Epidermal melanocyte (primary cell): Measurements from ENCODE around the gene MS4A7.
"Not testable (repeated sequence)": the region's sequence is repeated elsewhere in the genome, so short reads cannot be mapped to it uniquely, and the experiment has no call there.

Experiments used
- DNase-seq: peaks from one replicate; pipeline ENCODE4 v3.0.0; 2011; ENCODE audit warnings: low spot score; ENCODE audit not compliant: insufficient read length

The MS4A7 gene, protein sequence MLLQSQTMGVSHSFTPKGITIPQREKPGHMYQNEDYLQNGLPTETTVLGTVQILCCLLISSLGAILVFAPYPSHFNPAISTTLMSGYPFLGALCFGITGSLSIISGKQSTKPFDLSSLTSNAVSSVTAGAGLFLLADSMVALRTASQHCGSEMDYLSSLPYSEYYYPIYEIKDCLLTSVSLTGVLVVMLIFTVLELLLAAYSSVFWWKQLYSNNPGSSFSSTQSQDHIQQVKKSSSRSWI

DNA sequence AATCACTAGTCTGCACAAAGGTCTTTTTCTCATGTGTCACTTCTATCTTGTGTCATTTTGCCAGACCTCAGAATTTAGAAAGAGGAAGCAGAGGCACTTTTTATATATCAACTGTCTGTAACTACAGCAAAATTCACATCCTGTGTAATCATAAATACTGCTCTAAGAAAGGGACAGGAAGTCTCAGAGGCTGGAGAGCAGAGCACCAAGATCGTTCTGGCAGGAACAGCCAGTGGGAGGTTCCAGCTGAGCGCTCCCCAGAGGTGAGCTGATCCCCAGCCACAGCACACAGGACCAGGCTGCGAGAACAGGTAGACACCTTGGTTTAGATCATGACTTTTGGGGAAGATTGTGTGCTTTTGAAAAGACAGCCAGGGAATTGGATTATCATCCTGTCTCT lies at the start of gene MS4A7:
Gene MS4A7, plus strand, starts transcription at position 179 of the 400 bp plus-strand sequence. CDS start 4,610 bp downstream, outside the sequence.
- no peak for DNase-seq

DNA sequence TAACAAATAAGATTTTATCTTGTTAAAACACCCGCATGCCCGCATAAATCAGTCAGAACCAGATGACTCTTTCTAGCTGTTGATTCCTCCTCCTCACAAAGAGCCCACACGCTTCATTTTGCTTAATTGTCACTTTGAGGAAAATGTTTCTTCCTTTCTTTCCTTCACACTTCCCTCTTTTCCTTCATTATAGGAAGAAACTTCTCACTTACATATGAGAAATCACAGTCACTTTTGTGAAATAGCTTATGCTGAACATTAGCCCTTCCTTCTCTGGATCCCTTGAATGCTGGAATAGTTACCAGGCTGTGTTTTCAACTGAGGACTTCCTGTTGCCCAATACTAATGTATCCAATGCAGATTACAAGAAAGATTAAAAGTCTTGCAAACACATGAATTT lies 45.5 kb upstream of the MS4A7 start:
- no peak for DNase-seq

DNA sequence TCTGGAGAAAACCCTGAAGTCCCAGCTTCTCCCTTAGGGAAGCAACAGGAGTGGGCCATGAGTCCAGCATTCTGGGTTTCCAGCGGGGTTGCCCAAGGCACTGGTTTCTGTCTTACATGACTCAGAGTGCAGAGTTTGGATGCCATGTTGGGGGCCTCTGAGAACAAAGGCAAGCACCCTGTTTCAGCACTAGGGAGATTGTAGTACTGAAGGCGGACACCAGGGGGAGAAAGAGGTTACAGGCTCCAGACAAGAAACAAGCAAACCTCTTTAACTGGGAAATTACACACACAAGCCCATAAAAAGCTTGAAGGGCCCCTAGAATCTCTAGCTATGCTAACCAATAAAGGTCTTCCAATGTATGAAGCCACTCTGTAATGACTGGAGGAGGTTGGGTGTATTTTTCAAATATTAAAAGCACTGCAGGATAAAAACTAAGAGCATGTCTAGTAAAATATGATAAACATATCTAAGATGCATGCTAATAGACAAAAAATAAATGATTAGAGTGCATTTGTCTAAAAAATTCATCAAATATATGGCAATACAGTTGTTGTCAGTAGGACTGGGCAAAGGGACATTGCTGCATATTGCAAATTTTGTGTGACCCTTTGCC lies 44.2 kb upstream of the MS4A7 start:
- peak; percentile 27 for DNase-seq

DNA sequence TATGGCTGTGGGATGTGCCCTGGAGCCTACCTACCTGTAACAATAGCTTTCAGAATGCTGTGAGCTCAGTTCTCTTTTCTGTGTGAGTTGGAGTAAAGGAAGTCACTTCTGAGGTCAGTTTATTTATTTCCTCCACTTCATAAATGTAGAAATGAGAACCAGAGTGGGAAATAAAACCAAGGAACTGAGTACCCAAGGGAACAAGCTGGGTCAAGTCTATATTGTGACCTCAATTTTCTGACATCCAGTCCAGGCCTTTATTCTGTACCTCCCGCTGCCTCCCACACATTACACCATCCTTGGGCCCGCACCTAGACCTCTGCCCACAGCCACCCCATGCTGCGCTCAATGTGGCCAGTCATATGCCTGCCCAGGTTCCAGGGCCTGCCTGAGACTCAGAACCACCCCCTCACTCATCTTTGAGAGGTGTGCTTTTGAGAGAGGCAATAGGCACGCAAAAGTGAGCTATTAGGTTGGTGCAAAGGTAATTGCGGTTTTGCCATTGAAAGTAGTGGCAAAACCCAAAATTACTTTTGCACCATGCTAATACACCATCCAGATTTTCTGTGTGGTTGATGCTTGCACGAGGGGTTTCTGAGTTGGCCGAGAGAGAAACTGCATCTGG lies 41.5 kb upstream of the MS4A7 start:
- no peak for DNase-seq

DNA sequence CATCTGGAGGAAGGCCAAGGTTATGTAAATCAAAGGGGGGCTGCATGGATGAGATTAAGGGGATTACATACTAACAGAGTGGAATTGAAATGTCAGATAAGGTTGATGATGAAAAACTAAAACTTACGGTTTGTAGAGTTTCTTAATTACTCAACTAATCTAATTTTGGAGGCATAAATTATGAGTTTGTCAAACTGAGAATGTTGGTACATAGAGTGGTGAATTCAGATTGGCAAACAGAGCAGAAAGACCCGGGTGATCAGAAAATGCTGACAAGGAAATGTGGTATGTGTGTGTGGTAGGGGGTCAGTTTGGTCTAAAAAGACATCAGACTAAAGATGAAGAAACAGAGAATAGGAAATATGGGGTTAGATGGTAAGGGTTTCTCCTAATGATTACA lies 40.3 kb upstream of the MS4A7 start:
- DNase-seq = no peak

DNA sequence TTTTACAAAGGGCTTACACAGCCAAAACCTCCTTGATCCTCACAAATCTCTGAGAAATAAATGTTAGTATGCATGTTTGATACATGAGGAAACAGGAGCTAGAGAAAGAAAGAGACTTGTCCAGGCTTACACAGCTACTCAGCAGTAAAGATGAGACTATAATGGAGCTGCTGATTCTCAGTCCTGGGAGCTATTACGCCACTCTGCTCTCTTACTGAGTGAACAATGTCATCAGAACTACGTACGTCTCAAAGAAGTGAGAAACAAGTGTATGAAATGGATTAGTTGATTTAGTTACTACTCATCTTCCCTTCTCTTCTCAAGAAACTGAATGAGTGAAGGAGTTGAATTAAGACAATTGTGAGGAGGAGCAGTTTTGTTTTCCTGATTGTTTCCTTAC lies 39.0 kb upstream of the MS4A7 start:
- no peak for DNase-seq

DNA sequence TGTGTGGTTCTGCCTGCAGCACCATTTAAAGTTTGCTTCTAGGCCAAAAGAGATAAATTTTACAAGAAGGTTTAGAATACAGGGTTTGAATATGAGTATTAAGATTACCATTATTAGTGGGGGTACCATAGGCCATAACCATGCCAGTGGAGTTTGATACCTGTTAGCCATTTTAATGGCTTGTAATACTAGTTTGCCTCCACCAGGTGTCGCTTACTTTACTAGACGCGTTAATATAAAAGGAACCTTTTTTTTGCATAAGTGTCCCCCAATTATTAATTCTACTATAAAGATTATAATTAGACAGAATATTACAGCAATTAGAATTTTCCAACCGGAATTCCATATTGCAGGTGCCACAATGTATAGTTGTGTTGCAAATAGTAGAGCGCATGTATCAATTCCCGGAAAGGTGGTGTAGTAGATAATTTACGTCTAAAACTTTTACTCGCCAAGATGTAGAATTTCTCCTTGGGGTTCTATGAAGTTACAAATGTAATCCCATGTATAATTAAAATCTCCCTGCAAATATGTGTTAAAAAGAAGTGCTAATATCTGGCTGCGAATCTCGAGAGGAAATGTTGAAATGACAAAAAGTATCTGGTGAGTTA lies 35.1 kb upstream of the MS4A7 start:
- no peak for DNase-seq

DNA sequence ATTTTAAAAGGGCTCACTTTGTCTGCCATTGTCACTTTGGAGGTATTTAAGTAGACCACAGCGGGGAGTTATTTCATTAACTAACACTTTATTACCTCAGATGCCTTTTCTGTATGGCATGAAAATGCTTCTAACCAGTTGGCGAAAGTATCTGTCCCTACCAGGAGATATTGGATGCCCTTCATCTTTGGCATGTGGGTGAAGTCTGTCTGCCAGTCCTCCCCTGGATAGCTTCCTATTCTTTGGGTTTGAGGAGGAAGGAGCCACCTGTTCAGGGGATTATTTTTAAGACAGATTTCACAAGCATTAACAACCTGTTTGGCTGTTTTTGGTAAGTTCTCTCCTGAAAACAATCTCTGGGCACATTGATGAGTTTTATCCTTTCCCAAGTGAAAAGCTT lies 34.2 kb upstream of the MS4A7 start:
- DNase-seq = no peak

DNA sequence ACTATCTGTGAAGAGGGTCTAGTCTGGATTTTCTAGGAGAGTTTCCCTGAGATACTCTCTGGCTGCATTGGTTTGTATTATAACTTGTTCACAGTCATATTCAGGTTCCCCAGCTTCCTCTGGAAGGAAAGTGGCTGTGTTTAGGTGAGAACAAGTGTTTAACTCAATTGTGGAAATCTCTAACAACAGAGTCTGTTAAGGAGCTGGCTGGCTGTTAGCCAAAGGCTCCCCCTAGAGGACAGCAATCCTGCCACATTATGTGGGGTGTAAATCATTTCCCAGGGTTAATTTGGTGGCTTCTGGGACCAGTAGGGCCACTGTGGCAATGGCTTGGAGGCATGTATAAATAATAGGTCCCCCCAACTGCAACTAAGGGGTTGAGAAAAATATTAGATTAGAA lies 32.8 kb upstream of the MS4A7 start:
- DNase-seq = no peak

DNA sequence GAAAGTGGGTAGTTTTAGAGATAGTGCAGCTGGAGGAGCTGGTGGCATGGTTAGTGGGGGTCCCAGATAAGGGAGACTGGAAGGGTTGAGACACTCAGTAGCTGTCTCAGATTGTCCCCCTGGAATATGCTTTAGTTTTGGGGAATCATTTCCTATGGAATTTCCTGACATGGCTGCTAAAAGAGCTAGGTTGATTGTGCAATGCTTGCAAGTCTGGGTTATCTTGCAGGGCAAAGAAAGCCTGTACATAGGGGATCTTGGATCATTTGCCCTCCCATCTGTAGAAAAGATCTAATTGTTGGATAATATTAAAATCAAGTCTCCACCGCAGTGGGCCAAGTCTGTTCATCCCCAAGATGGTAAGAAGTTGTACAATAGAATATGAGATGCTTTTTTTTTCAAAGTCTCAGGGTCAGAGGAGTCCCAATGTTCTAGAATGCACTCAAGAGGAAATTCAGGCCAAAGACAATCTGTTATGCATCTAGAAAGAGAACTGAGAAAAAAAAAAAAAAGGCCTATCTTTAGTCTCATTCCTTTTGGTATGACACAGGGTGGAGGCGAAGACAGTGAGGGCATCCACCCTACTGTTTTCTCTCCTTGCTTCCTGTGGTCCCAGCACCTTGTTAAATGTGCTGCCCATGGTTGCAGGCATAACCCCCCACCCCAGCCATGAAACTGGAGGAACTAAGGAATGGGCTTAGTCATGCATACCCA lies 31.1 kb upstream of the MS4A7 start:
- DNase-seq = no peak

DNA sequence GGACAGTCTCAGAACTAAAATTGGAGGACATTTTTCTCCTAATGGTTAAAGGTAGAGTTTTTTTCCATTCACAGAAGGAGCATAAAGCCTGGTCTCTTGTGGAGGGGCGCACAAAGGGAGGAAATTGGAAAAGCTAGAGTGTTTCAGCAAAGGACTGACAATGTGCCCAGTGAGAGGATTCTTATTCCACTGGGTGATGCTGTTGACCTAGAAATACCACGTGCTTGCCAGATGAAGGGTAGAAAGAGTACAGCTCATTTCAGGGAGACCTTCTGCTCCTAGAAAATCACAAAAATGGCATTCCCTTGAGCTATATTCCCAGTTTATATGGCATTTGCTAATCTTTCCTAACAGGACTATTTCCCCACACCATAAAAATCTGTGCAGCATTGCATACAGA lies 30.2 kb upstream of the MS4A7 start:
- no peak for DNase-seq

DNA sequence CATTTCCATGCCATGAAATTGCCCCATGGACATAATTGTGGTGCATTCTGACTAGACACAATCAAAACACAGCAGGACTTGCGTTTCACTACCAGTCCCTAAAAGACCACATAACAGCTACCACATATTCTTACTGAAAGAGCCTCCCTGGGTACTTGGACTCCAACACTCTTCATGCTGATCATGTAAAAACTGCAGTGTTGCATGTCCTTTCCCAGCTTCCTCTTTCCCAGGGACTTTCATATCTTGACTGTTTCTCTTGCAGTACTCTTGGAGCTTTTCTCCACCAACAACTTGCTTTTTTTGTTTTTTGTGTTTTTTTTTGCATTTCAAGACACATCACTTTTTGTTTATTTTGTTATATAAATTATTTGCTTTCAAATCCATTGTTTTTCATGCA lies 28.3 kb upstream of the MS4A7 start:
- no peak for DNase-seq

DNA sequence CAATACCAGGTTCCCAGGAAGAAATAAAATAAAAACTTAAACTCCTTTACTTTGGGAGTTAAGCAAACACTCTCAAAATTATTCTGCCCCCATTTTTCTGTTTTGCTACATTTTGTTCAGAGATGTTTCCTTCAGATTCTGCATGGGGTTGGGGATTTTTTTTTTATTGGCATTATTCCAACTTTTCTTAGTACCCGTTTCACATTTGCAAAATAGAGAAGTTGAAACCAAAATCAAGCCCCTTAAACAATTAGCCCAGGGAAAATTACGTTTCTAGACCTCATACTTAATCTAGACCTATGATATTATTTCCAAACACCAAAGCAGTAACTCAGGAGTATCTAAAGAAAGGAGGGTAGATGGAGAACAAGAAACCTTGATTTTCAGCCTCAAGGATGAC lies 20.6 kb upstream of the MS4A7 start:
- no peak for DNase-seq

DNA sequence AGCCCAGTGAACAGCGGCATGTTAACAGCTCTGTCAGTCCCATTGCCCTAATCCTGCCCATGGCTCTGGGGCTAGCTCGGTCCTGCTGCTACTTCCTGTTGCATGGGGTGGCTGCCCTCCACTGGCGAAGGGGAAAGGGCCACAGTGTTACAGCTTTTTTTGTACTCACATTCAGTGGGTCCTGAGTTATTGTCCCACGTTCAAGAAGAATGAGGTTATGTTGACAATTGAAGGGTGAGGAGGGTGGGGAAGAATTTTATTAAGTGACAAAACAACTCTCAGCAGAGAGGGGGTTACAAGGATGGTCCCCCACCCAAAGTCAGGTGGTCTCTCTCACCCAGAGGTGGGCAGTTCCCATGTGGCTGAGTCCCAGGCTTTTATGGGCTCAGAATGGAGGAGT lies 17.7 kb upstream of the MS4A7 start:
- DNase-seq = no peak

DNA sequence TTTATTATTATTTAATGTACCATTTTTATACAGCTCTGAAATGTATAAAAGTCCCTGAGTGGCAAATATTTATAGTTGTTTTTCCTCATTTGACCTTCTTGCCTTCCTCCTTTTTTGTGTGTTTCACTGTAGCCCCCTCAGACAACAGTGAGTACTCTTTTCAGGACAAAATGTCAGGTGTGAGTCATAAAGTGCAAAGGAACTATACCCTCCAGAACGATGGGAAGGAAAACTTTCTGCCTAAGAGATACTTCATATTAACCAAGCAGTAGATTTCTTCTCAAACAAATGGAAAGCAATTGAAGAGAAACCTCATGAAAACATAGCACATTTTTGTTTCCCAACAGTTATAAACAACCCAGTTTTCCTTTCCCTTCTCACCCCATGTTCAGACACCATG lies 16.1 kb upstream of the MS4A7 start:
- no peak for DNase-seq

DNA sequence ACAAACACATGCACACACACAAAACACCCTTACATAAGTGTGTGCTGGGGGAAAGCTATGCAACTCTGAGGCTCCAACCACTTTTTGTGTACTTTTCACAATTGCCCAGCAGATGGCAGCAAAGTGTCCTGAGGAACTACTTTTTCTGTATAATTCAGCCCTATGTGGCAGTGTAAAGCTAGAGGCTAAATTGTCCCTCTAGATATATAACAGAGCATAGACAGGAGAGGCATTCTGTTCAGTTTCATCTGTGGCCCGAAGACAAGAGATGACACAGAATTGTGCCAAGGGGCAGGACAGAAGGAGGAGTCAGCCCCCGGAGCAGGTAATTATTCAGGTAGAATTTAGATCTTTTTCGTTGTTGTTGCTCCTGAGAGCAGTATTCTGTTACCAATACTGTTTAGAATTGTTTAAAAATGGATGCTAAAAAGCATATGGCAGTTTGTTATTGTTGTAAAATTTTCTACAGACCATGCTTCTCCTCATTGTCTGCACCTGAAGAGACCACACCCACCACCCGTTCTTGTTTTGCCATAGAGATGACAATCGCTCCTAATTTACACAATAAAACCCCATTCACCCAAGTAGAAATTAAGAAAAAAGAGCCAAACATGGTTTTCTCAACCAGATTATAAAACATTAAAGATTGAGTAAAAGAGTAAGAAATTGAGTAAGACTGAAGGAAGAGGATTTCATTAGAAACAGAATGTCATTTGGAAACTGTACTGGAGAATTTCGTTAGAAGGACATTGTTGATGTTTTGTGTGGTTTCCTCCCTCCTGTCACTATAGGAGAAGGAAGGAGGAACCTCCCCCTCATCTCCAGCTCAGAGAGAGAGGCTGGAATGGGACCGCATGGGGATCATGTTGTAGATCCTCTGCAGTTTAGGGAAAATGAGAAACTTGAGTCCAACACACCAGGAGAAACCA lies 14.5 kb upstream of the MS4A7 start:
- DNase-seq = peak; percentile 56

DNA sequence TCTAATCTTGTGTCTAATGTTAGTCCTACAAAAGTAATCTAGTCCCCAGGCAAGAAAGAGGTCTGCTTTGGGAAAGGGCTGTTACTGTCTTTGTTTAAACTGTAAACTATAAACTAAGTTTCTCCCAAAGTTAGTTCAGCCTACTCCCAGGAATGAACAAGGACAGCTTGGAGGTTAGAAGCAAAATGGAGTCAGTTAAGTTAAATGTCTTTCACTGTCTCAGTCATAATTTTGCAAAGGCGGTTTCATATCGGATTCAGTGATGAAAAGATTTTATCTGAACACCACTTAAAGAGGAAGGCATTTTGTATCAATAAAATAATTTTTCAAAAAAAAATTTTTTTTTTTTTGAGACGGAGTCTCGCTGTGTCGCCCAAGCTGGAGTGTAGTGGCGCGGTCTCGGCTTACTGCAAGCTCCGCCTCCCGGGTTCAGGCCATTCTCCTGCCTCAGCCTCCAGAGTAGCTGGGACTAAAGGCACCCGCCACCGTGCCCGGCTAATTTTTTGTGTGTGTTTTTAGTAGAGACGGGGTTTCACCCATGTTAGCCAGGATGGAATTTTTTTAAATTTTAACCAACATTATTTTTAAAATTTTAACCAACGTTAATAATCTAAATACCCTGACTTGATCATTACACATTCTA lies 11.9 kb upstream of the MS4A7 start:
- not testable (repeated sequence) for DNase-seq

DNA sequence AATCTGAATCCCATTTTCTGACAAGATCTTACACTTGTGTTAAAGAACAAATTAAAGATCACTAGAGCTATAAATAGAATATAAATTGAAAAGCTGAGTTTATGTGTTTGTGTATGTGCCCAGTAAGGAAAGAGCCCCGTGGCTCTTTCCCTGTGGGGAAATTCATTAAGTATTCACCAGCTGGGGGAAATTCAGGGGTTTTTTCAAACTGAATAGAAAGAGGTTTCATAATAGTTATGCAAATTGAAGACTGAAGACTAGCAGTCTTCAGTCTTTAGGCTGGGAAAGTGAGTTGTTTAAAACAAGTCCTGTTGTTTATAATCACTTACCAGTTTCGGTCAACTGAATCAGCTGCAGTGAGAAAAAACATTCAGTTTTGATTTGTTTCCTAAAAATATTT lies 11.3 kb upstream of the MS4A7 start:
- DNase-seq = no peak

DNA sequence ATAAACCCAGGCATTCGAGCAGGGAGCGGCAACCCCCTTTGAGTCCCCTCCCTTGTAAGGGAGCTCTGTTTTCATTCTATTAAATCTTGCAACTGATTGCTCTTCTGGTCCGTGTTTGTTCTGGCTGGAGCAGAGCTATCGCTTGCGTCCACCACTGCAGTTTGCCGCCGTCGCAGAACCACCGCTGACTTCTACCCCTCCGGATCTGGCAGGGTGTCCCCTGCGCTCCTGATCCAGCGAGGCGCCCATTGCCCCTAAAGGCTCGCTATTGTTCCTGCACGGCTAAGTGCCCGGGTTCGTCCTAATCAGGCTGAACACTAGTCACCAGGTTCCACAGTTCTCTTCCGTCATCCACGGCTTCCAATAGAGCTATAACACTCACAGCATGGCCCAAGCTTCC lies 10.4 kb upstream of the MS4A7 start:
- no peak for DNase-seq

DNA sequence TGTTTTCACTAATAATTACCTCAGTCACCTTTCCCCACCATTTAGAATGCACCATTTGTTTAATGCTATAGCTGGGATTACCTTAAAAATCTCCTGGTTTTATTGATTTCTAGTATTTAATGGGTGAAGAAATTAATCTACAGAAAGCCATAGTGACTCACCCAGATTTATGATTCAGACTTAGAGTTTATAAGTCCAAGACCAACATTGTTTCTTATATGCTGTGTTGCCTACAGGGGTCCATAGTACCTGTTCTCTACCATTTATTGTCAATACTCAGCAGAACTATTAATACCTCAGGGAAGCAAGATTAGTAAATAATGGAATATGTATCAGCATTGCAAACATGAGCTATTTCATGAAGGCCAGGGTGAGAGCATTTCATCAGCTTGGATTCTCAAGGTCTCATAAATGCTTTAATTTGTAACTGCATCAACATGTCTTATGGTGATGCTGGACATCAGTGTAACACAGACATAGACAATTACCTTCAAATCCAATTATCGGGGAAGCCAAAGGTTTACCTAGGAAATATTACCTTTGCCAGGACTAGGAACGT lies 8.0 kb upstream of the MS4A7 start:
- DNase-seq = no peak
